Cardiac muscle cell (in vitro differentiated cells and primary cell): ENCODE measurements around the gene ANAPC13. TPM values are rescaled to one million over a fixed set of nuclear protein-coding genes. Genes with fewer than 3 reads are reported as not detected.

Experiments
- DNase-seq, 2 donors: peaks; one replicate each; pipeline versions ENCODE4 v3.0.0 to v3.0.0-alpha.2; 2010 to 2017; ENCODE audit warnings: low read depth in 1 of 2, low spot score in 1 of 2
- H3K27ac ChIP-seq: fragments of 200-600 bp; sonication (generic); 2 replicates; pipeline ENCODE4 v1.5.1; 2016
- H3K27me3 ChIP-seq: fragments of 200-600 bp; sonication (generic); 2 replicates; pipeline ENCODE4 v1.6.0; 2016; ENCODE audit warnings: control low read depth
- H3K36me3 ChIP-seq: fragments of 200-600 bp; sonication (generic); 2 replicates; pipeline ENCODE4 v1.5.1; 2016; ENCODE audit warnings: control low read depth
- H3K4me1 ChIP-seq: fragments of 200-600 bp; sonication (generic); 2 replicates; pipeline ENCODE4 v1.8.1; 2017; ENCODE audit warnings: low read depth, mild to moderate bottlenecking, mixed run types
- H3K4me3 ChIP-seq: fragments of 200-600 bp; sonication (generic); 2 replicates; pipeline ENCODE4 v1.5.1; 2016; ENCODE audit warnings: mild to moderate bottlenecking
- H3K9me3 ChIP-seq: fragments of 200-600 bp; sonication (generic); 2 replicates; pipeline ENCODE4 v1.5.1; 2017; ENCODE audit warnings: low read depth, mild to moderate bottlenecking, control low read depth
- CTCF ChIP-seq: IDR thresholded peaks from 2 replicates; pipeline ENCODE4 v1.5.1; 2012; ENCODE audit warnings: low read depth, mild to moderate bottlenecking, low read length
- polyA plus RNA-seq: library from polyadenylated mRNA; unstranded; fragments of >200 nt; fragmentation: Nextera tagmentation; extraction: Ambion mirVana; gene quantifications from 2 replicates; pipeline ENCODE4 v1.2.1, GENCODE V29; 2016
- total RNA-seq: library from RNA; depleted of rRNA; stranded (reverse); fragments of >200 nt; gene quantifications from 2 replicates; pipeline ENCODE4 v1.2.3, GENCODE V29; 2016

Gene ANAPC13
- total and polyA plus RNA-seq, 2 experiments from 2014 or later, result 44.9 to 157 TPM

GRCh38 chr3:134473868-134474546, 11.8 kb downstream of the ANAPC13 start:
- TF ChIP-seq CTCF, result peak; percentile 67
- Histone ChIP-seq H3K4me3 (no peak overlapping the region), H3K27ac (no peak overlapping the region), H3K9me3 (no peaks in the 10 kb centered on the region), H3K27me3 (no peaks in the 10 kb centered on the region), H3K4me1 (no peaks in the 10 kb centered on the region), H3K36me3 (peaks cover 17% of the 10 kb centered on the region)
- DNase-seq, result peak; percentile 79 to 93

- no peak for TF ChIP-seq CTCF
- no peak for DNase-seq
- Histone ChIP-seq H3K9me3 (no peaks in the 10 kb centered on the region), H3K27me3 (no peaks in the 10 kb centered on the region), H3K4me3 (no peak overlapping the region), H3K27ac (no peak overlapping the region), H3K4me1 (no peaks in the 10 kb centered on the region), H3K36me3 (peaks cover 9% of the 10 kb centered on the region)
These were observed 13.0 kb downstream of the ANAPC13 start for GRCh38 chr3:134472831-134473230.

GRCh38 chr3:134471521-134472193, 14.1 kb downstream of the ANAPC13 start:
- Histone ChIP-seq H3K36me3 (no peaks in the 10 kb centered on the region), H3K4me1 (no peaks in the 10 kb centered on the region), H3K4me3 (no peak overlapping the region), H3K27ac (no peak overlapping the region), H3K27me3 (no peaks in the 10 kb centered on the region), H3K9me3 (no peaks in the 10 kb centered on the region)
- peak in 1 of 2 donors; percentile 60 for DNase-seq
- TF ChIP-seq CTCF, result no peak

- no peak for TF ChIP-seq CTCF
- Histone ChIP-seq H3K27me3 (no peaks in the 10 kb centered on the region), H3K4me3 (no peak overlapping the region), H3K9me3 (no peaks in the 10 kb centered on the region), H3K4me1 (no peaks in the 10 kb centered on the region), H3K27ac (no peak overlapping the region), H3K36me3 (no peaks in the 10 kb centered on the region)
- DNase-seq, result no peak
These were observed 17.3 kb downstream of the ANAPC13 start for GRCh38 chr3:134468519-134468918.

GRCh38 chr3:134466331-134466730, 19.5 kb downstream of the ANAPC13 start:
- Histone ChIP-seq H3K27me3 (no peaks in the 10 kb centered on the region), H3K36me3 (no peaks in the 10 kb centered on the region), H3K9me3 (no peaks in the 10 kb centered on the region), H3K4me1 (no peaks in the 10 kb centered on the region), H3K4me3 (no peak overlapping the region), H3K27ac (no peak overlapping the region)
- no peak for TF ChIP-seq CTCF
- no peak for DNase-seq
